Hematopoietic multipotent progenitor cell treated with erythropoietin and hydrocortisone succinate and interleukin-3 and kit ligand, for 8 days (in vitro differentiated cells): ENCODE data around the gene CELF4.
A peak's percentile ranks its signal among the peaks of the same experiment; 100 is the strongest.

ENCODE experiments used
- DNase-seq: peaks from one replicate; pipeline ENCODE4 v3.0.0-alpha.2; 2015

Gene CELF4

DNA sequence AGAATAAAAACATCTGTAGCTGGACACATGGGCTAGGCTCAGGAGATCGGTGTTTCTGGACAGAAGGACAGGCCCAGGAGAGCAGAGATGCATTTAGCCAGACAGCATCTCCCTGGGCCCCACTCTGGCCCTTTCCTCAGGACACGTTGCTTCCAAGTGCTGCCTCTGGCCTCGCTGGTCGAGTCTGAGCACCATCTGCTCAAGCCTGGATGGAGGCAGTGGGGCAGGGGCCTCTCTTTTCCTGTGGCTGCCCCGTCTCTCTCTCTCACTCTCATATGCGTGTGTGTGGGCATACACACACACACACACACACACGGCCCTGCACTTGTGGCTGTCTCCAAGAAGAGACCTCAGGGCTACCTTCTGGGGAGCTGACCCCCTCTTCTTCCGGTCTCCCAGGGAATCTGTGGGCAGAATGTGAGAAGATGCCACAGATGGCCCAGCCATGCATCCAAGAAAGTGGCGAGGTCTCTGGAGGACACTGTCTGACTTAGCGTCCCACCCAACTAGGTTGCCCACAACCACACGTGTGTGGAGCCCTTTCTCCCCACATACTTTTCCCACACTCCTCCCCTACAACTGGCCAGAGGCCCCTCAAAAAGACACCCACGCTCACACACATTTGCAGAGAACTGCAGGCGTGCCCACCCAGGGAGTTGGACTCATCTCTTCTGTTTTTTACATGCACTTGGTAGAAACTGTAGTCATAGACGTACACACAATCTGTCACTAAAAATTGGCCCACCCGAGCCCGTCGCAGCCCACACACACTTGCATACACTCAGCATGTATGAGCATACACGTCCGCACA, 19.9 kb downstream of the CELF4 start:
- no peak for DNase-seq

DNA sequence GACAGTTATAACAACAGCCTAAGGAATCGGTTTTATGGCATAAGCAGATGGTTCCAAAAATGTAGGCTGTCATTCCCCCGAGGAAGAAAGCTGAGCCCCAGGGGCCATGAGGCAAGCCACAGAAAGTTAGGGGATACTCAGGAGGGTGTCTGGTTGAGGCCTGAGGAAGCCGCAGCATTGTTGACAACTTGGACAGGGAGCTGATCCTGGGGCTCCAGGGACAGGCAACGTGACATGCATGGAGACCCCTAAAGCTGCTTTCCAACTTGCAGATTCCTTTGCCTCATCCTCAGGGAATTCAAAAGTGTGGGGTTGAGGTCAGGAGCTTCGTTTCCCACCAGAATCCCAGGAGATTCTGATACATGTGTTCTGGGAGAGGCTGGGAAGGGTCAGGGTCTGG, 20.9 kb downstream of the CELF4 start:
- no peak for DNase-seq

DNA sequence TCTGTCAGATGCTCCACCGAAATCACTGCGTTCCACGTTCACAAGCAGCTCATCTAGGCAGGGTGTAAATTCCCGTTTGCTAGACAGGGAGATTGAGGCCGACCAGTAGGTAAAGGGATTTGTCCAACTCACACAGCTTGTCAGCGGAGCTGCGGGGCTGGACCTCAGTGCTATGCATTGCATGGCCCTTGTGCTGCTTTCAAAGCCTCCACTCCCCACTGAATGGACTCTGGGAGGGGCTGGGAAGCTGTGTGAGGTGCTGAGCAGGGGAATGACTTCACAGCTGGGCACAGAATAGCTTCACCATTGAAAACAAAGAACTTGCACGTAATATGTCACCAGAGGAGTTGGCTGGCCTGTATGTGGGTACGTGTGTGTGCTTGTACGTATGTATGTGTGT, 21.4 kb downstream of the CELF4 start:
- DNase-seq, result no peak

- DNase-seq, result no peak
Observed at GRCh38 chr18:37543321-37543720, 22.3 kb downstream of the CELF4 start.

GRCh38 chr18:37541517-37541916, 24.1 kb downstream of the CELF4 start:
- DNase-seq, result no peak

- no peak for DNase-seq
Observed at GRCh38 chr18:37540424-37541138, 25.0 kb downstream of the CELF4 start.

DNA sequence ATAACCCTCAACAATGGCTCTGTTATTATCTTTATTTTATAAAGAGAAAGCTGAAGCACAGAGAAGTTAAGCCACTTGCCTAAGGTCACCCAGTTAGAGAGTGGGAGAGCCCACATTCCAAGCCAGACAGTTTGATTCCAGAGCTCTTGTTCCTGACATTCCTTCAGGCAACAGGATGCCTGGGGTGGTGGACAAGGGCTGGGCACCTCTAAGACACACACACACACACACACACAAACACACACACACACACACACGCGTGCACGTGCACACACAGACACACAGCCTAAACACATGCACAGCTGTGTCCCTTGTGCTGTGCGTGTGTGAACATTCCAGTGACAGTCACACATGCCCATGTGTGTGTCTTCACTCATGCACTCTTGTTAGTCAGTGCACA, 26.4 kb downstream of the CELF4 start:
- DNase-seq, result no peak

DNA sequence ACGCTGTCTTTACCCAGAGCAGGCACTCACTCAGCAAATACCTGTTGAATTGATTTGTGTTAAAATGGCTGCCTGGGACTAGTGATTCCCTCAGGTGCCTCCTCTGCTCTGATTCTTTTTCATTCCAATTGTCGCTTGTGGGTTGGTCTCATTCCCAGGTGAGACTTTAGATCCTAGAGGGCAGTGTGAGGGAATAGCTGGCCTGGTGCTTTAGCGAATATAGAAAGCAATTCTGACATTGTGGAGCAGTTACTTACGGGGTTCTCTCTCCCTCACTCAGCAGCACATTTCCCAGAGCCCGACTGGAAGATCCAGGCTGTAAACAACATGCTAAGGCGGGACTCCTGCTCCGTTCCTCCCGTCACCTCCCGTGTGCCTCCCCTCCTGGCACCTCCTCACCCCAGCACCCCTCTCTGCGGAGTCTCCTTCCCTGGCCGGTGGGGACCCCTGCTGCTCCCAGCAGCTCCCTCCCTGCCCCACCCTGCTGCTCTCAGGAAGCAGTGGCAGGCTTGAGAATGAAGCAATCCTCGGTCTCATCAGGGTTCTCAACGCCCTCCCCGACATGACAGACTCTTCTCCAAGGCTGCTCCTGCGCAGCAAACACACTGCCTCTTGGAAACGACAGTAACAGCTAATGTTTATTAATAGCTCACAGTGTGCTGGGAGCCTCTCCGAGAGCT, 26.9 kb downstream of the CELF4 start:
- DNase-seq, result no peak

GRCh38 chr18:37537868-37538525, 27.6 kb downstream of the CELF4 start:
- peak; percentile 45 for DNase-seq

DNA sequence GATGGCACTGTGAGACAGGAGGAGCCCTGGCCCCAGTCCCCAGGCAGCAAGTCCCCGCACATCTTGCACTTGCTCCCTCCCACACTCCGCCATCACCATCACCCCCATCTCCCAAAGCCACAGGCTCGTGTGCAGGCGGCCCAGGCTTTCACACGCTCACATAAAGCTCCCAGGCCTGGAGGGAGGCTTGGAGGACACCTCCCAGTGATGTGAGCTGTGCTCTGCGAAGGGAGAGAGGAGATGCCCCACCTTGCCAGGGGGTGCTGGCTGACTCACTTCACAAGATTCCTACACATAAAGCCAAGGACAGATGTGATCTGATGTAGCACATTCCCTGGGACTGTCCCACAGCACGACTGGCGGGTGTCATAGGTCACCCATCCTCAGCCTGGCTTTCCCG, 28.9 kb downstream of the CELF4 start:
- no peak for DNase-seq

GRCh38 chr18:37535968-37536367, 29.6 kb downstream of the CELF4 start:
- no peak for DNase-seq

DNA sequence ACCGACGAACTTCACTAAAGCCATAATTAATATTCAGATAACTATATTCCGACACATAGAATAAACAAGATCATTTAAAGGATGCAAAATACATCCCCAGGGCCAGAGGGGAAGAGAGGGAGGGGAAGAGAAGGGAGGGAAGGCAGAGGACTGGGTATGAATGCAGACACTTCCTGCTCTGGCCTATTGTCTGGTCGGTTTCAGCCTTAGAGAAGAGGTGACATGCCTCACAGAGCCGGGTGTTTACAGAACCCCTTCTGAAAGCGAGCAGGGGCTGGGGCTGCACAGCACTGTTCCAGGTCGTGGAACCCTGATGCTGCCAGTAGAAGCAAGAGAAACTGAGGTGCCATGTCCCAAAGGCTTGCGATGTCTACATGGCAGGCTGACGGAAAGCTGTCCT, 31.0 kb downstream of the CELF4 start:
- DNase-seq, result no peak

- DNase-seq, result no peak
Observed at GRCh38 chr18:37533647-37534584, 31.7 kb downstream of the CELF4 start.

DNA sequence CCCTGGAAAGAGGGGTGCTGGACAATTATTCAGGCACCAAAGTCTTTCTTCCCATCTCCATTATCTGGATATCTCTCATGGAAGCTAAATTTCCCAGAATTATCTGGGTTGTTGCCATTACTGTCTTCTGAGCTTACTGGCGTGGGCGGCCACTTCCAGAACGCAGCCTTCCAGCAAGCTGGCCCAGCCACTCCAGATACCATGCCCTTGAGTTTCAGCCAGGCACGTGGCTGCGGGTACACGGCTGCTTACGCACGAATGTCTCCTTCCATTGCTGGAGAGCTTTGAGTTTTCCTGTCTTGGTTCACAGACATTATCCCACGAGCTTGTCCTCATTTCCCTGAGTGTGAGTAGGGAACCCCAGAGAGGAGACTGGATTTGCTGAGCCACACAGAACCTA, 32.7 kb downstream of the CELF4 start:
- no peak for DNase-seq

DNA sequence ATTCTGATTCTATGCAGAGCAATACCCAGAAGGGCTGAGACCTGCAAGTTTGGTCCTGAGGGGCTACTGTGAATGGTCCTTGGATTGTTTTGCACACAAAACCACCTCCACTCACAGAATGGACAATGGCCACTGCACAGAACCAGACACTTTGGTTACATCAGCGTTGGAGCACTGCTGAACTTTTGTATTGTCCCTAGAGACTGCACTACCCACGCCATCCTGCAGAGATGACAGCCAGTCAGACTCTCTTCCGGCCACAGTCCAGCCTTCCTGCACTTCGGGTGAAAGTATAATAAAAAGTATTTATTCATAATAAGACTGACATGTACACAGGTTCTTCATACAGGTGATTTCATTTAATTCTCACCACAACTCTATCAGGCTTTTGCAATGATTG, 35.7 kb downstream of the CELF4 start:
- DNase-seq, result no peak

GRCh38 chr18:37529296-37529695, 36.3 kb downstream of the CELF4 start:
- no peak for DNase-seq

- DNase-seq, result no peak
Observed at GRCh38 chr18:37527395-37527794, 38.2 kb downstream of the CELF4 start.

DNA sequence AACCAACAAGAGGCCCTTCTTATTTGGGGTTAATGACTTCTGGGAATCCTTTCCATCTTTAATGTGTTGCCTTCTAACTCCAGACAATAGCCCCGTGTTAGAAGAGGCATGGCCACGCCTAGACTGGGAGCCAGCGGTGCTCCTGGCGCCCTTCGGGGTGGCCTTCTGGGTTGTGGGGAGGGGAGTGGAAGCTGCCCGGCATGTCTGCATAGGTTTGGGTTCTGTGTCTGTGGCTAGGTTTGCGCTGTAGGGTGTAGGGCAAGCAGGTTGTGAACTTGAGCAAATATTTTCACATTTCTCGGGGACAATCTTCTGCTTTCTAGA, 40.4 kb downstream of the CELF4 start:
- no peak for DNase-seq

GRCh38 chr18:37524498-37525261, 40.9 kb downstream of the CELF4 start:
- DNase-seq, result no peak

- no peak for DNase-seq
Observed at GRCh38 chr18:37524139-37524497, 41.5 kb downstream of the CELF4 start.
